ENCODE measurements around the gene FXR2. TPM values are rescaled to one million over a fixed set of nuclear protein-coding genes. Genes with fewer than 3 reads are reported as not detected.

The FXR2 gene
- total RNA-seq, 1 donor from 2014 or later = 35.4 TPM

DNA sequence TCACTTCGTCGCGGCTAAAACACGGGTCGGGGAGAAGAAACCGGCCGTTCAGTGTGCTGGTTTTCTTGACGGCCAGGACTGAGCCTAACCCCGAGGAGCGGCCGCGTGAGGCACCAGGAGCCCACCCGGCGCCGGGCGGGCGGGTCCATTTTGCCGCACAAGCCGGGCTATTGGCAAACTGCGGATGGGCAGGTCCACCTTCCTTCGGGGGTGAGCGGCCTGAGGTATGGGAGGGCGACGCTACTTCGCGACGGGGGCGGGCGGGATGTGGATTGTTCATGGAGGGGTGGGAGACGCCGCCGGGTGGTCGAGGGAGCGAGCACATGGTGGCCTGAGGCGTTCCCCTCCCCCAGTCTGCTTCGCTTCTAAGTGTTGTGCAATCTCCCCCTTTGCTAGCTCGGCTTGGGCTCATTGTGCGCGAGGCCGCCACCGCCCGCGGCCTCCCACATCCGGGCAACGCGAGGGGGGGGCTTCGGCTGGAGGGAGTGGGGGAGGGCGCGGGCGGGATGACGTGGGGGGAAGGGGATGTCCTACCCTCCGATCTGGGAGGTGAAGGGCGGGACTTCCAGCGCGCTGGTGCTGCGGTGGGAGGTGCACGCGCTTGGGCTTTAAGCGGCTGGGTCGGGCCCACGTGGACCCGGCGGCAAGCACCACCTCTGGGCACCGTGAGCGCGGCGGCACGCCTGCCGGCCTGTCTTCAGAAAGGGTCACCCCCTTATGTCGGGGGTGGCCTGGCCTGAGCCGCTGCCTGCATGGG, 41.2 kb downstream of the FXR2 start:
- DNase-seq (ENCODE audit: extremely low read depth, low read depth, low spot score) = no peak

DNA sequence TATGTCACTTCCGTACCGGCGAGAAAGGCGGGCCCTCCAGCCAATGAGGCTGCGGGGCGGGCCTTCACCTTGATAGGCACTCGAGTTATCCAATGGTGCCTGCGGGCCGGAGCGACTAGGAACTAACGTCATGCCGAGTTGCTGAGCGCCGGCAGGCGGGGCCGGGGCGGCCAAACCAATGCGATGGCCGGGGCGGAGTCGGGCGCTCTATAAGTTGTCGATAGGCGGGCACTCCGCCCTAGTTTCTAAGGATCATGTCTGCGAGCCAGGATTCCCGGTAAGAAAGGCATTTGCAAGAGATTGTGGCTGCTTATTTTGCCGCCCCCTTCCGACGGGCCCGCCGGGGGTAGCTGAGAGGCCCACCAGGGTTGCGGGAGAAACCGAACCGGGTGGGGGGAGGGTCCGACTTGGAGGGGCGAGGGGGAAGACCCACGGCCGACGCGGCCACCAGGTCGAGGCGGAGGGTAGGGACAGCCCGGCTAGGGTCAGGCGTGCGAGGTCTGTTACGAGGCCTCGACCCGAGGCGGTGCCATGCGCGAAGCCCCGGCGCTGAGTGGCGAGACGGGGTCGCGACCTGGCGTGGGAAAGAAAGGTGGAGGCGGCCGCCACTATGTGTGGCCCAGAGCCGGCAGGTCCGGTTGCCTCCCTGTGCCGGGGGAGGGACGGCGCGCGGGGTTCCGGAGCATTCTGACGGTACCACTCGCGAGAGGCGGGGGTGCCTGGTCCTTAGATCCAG, 41.9 kb downstream of the FXR2 start:
- DNase-seq (ENCODE audit: extremely low read depth, low read depth, low spot score) = no peak

DNA sequence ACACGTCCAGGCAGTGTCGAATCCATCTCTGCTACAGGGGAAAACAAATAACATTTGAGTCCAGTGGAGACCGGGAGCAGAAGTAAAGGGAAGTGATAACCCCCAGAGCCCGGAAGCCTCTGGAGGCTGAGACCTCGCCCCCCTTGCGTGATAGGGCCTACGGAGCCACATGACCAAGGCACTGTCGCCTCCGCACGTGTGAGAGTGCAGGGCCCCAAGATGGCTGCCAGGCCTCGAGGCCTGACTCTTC, 42.4 kb downstream of the FXR2 start:
- peak; percentile 92 for DNase-seq (ENCODE audit: extremely low read depth, low read depth, low spot score)

DNA sequence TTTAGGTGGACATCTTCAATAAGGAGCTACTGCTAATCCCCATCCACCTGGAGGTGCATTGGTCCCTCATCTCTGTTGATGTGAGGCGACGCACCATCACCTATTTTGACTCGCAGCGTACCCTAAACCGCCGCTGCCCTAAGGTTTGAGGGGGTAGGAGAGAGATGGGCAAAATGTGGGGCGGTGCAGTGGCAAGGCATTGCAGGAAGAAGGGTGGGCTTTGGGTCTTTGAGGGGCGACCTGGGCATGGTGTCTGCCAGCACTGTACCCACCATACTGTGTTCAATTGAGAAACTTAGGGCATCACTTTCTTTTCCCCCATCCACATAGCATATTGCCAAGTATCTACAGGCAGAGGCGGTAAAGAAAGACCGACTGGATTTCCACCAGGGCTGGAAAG, 44.3 kb downstream of the FXR2 start:
- DNase-seq (ENCODE audit: extremely low read depth, low read depth, low spot score) = no peak

DNA sequence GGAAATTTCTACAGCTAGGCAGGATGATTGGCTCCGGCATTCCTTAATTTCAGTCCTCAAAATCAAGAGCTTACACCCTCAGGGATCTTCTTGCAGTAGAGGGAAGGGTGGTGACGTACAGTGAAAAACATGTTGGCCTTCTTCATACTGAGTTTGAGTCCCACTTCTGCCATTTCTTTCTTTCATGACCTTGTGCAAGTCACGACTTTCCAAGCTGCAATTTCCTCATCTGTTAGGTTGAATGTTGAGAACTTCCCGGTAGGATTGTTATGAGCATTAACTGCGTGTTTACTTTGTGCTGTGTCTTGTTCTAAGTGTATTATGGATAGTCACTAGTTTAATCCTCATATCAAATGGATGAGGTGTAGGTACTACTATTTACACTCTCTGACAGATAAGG, 45.1 kb downstream of the FXR2 start:
- DNase-seq (ENCODE audit: extremely low read depth, low read depth, low spot score) = no peak

DNA sequence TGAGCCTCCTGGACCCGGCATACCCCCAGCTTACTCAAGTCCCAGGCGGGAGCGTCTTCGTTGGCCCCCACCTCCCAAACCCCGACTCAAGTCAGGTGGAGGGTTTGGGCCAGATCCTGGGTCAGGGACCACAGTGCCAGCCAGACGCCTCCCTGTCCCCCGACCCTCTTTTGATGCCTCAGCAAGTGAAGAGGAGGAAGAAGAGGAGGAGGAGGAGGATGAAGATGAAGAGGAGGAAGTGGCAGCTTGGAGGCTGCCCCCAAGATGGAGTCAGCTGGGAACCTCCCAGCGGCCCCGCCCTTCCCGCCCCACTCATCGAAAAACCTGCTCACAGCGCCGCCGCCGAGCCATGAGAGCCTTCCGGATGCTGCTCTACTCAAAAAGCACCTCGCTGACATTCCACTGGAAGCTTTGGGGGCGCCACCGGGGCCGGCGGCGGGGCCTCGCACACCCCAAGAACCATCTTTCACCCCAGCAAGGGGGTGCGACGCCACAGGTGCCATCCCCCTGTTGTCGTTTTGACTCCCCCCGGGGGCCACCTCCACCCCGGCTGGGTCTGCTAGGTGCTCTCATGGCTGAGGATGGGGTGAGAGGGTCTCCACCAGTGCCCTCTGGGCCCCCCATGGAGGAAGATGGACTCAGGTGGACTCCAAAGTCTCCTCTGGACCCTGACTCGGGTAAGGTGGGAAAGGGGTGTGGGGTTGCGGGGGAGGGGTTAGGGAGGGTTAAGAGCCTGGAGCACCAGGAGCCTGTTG, 51.4 kb downstream of the FXR2 start:
- no peak for DNase-seq (ENCODE audit: extremely low read depth, low read depth, low spot score)

DNA sequence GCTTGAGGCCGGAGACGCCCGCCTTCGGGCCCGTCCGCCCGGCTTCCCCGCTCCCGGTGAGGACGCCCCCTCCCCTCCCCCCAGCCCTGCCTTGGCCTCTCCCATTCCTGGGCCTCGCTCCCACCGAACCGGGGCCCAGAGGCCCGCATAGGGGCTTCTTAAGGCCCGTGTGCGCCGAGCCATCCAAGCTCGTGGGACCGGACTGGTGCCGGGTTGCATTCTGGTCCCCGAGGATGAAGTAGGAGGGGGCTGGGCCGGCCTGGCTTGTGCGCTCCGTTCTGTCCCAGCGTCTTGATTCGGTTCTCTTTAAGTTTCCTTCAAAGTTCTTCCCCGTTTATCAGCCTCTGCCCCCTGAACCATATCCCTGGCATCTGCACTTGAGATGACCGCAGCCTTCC, 52.5 kb downstream of the FXR2 start:
- DNase-seq (ENCODE audit: extremely low read depth, low read depth, low spot score) = no peak

DNA sequence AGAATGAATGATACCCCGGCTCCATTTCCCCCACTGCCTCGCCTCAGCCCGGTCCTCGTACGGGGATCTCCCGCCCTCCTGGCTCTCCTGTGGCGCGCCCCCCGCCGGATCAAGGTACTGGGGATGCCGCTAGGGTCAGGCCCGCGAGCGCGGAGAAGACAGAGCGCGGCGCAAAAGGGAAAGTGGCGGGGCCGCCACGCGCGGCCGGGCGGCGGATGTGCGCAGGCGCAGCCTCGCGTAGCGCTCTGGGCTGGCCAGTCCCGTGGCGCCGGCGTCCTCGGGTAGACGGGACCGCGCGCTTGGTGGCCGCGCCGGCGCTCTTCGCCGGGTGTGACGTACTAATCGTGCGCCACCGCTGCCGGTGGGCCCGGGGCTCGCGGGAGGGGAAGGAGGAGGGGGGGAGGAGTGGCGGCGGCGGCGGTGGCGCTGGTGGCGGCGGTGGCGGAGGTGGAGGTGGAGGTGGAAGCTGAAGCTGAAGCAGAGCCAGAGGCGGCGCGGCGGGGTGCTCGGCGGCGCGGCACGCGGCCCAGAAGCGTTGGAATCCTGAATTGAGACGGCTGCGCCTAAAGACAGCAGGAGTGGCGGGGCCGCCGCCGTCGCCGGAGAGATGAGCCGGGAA, 53.0 kb downstream of the FXR2 start, which contains the start of gene SENP3:
TSS of gene SENP3 (plus strand) at position 331 of the 619 bp plus-strand sequence. CDS start 1,158 bp downstream, outside the sequence.
- DNase-seq (ENCODE audit: extremely low read depth, low read depth, low spot score) = no peak

DNA sequence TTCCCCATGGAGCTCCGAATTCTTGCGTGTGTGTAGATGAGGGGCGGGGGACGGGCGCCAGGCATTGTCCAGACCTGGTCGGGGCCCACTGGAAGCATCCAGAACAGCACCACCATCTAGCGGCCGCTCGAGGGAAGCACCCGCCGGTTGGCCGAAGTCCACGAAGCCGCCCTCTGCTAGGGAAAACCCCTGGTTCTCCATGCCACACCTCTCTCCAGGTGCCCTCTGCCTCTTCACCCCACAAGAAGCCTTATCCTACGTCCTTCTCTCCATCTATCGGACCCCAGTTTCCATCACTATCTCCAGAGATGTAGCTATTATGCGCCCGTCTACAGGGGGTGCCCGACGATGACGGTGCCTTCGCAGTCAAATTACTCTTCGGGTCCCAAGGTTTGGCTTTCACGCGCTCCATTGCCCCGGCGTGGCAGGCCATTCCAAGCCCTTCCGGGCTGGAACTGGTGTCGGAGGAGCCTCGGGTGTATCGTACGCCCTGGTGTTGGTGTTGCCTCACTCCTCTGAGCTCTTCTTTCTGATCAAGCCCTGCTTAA, 53.6 kb downstream of the FXR2 start:
- no peak for DNase-seq (ENCODE audit: extremely low read depth, low read depth, low spot score)

DNA sequence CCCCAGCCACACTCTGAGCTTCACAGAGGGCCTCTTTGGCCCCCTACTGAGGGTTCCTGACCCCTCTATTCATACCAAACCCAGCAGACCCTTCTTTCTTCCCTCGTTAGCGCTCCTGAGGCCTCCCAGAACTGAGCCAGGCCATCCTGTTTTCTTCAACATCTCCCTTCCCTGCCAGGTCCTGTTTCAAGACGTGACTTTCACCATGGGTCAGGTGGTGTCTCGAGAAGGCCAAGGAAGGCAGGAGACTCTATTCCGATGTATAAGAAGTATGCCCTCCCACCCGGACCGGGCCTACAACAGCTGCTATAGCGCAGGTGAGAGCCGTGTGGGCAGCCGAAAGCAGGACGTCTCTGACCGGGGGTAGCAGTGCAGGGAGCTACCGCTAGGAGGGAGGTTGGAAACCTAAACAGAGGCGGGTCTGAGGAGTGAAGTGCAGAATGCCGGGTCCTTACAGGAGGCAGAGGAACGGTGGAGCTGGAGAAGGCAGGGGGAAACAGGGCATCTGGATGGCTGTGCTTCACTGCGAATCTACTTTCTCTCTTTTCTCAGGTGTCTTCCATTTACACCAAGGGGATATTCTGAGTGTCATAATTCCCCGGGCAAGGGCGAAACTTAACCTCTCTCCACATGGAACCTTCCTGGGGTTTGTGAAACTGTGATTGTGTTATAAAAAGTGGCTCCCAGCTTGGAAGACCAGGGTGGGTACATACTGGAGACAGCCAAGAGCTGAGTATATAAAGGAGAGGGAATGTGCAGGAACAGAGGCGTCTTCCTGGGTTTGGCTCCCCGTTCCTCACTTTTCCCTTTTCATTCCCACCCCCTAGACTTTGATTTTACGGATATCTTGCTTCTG, 54.3 kb downstream of the FXR2 start:
- DNase-seq (ENCODE audit: extremely low read depth, low read depth, low spot score) = no peak

DNA sequence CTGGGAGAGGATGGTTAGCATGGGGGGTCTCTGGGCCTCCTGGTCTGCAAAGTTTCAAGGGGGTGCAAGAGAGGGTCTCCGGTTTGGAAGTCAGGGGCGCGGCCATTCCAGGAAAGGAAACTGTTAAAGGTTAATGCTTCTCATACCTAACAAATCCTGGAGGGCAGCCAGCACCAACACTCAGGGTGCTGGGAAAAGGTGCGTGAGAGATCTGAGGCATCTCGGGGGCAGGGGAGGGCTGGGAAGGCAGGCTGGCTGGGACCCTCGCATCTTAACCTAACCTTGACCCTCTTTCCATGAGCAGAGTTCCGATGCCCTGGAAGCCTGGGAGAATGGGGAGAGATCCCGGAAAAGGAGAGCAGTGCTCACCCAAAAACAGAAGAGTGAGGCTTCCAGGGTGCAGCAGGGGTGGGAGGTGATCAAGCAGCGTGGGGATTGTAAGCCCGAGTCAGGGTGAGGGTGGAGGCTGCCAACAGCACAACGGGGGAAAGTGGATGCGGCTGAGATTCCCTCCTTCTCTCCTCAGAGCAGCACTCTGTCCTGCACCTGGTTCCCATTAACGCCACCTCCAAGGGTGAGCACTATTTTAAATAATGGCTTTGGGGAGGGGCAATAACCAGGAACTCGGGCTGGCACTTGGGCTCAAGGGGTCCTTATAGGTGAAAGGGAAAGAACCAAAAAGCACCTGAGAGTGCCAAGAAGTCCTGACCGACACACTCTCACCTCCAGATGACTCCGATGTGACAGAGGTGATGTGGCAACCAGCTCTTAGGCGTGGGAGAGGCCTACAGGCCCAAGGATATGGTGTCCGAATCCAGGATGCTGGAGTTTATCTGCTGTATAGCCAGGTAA, 55.2 kb downstream of the FXR2 start:
- no peak for DNase-seq (ENCODE audit: extremely low read depth, low read depth, low spot score)

DNA sequence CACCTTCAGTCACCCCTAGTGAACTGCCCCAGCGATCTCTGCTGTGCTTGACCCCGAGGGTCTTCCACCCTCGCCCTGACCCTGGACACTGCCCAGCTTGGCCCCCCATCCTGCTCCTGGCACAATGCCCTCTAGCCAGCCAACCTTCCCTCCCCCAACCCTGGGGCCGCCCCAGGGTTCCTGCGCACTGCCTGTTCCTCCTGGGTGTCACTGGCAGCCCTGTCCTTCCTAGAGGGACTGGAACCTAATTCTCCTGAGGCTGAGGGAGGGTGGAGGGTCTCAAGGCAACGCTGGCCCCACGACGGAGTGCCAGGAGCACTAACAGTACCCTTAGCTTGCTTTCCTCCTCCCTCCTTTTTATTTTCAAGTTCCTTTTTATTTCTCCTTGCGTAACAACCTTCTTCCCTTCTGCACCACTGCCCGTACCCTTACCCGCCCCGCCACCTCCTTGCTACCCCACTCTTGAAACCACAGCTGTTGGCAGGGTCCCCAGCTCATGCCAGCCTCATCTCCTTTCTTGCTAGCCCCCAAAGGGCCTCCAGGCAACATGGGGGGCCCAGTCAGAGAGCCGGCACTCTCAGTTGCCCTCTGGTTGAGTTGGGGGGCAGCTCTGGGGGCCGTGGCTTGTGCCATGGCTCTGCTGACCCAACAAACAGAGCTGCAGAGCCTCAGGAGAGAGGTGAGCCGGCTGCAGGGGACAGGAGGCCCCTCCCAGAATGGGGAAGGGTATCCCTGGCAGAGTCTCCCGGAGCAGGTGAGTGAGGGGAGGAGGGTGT, 56.0 kb downstream of the FXR2 start, which contains the start of gene TNFSF13:
TSS of gene TNFSF13 (plus strand) at position 207 of the 776 bp plus-strand sequence. CDS start at position 497, 290 bp downstream.
- DNase-seq (ENCODE audit: extremely low read depth, low read depth, low spot score) = no peak

DNA sequence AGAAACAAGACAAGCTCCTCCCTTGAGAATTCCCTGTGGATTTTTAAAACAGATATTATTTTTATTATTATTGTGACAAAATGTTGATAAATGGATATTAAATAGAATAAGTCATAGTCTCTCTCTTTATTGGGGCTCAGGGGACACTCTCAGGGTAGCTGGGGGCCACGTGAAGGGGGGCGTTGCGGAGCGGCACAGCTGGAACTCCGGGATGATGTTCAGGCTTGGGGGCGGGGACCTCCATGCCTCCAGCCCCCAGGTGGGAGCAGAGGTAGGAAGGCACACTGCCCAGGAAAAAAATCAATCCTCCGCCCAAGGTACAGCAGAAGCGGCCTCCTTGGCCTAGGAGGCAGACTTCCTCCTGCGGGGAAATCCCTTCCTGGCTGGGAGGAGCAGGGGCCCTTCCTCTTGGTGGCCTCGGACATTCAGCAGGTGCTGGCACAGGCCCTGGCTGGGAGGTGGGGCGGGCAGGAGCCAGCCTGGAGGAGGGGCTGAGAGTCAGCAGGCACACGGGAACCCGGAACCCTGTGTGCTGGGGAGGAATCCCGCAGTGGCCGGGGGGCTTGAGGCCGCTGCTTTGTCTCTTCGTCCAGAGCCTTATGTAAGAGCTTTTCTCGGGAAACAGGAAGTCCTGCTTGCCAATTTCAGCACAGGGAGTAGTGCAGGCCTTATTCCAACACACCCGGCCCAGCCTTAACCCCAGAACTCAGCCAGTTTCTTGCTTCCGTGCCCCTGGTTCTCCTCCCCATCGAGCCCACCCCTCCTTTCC, 56.7 kb downstream of the FXR2 start:
- DNase-seq (ENCODE audit: extremely low read depth, low read depth, low spot score) = no peak

DNA sequence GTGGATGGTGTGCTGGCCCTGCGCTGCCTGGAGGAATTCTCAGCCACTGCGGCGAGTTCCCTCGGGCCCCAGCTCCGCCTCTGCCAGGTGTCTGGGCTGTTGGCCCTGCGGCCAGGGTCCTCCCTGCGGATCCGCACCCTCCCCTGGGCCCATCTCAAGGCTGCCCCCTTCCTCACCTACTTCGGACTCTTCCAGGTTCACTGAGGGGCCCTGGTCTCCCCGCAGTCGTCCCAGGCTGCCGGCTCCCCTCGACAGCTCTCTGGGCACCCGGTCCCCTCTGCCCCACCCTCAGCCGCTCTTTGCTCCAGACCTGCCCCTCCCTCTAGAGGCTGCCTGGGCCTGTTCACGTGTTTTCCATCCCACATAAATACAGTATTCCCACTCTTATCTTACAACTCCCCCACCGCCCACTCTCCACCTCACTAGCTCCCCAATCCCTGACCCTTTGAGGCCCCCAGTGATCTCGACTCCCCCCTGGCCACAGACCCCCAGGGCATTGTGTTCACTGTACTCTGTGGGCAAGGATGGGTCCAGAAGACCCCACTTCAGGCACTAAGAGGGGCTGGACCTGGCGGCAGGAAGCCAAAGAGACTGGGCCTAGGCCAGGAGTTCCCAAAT, 57.4 kb downstream of the FXR2 start:
- DNase-seq (ENCODE audit: extremely low read depth, low read depth, low spot score) = no peak

DNA sequence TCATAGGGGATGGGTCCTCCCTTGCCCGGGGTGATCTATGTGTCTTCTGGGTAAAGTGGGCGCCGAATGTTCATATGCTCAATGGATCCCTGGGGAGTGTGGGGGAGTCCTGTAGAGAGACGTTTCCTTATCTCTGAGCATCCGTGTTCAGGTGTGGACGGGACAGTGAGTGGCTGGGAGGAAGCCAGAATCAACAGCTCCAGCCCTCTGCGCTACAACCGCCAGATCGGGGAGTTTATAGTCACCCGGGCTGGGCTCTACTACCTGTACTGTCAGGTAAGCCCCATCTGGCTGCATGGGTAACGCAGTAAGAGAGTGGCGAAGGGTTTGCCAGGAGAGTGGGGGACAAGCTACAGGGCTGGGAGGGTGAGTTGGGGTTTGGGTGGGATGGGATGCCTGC, 58.1 kb downstream of the FXR2 start:
- DNase-seq (ENCODE audit: extremely low read depth, low read depth, low spot score) = no peak

DNA sequence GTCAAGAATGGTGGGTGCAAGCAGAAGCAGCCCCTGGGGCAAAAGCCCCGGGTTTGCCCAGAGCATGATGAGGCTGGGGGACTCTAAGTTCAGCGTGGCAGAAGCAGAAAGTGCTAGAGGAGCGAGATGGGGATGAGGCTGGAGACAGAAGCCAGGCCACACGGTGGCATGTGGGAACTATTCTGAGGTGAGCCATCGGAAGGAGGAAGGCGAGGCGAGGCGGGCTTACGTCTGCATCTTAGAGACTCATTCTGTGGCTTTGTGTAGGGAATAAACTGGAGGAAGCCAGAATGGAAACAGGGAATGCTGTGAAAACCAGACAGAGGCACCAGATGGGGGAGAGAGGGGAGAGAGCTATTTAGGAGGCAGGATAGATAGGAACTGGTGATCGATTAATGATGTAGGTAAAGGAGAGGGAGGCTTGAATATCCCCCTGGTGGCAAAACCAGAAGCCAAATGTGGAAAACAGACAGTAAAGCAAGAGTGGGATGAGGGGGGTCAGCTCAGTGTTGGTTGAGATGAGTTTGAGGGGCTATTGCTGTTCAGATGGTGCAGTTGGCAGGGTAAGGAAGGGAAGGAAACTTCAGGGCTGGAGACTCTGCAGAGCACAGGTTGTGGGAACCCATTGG, 59.3 kb downstream of the FXR2 start:
- no peak for DNase-seq (ENCODE audit: extremely low read depth, low read depth, low spot score)

DNA sequence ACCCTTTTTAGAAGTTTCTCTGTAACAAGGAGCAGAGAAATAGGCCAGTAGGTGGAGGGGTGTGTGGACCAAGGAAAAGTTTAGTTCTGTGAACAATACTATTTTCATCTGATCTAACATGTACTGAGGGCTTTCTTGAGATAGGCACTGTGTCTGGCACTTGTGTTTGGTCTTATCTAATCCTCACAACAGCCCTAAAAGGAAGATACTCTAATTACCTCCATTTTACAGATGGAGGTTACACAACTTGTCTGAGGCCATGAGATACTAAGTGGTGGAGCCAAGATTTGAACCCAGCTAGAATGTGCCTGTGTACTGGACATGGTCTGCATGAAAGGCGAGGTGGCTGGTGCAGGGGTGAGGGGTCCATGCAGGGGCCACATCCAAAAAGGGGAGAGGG, 61.3 kb downstream of the FXR2 start:
- DNase-seq (ENCODE audit: extremely low read depth, low read depth, low spot score) = no peak
